Epidermal melanocyte (primary cell): Measurements from ENCODE around the gene TMEM11.
"Not testable (repeated sequence)": the region's sequence is repeated elsewhere in the genome, so short reads cannot be mapped to it uniquely, and the experiment has no call there.

ENCODE experiments used
- DNase-seq: peaks from one replicate; pipeline ENCODE4 v3.0.0; 2011; ENCODE audit warnings: low spot score; ENCODE audit not compliant: insufficient read length

The TMEM11 gene

GRCh38 chr17:21242780-21243515, 29.0 kb upstream of the TMEM11 start:
- DNase-seq = no peak

- DNase-seq = no peak
These were observed 28.2 kb upstream of the TMEM11 start for GRCh38 chr17:21242026-21242697.

- no peak for DNase-seq
These were observed 27.6 kb upstream of the TMEM11 start for GRCh38 chr17:21241564-21241963.

- no peak for DNase-seq
These were observed 26.6 kb upstream of the TMEM11 start for GRCh38 chr17:21240369-21241055.

- DNase-seq = peak; percentile 57
These were observed 25.9 kb upstream of the TMEM11 start for GRCh38 chr17:21239680-21240368.

GRCh38 chr17:21235921-21236320, 22.0 kb upstream of the TMEM11 start:
- DNase-seq = no peak

- no peak for DNase-seq
These were observed 19.8 kb upstream of the TMEM11 start for GRCh38 chr17:21233581-21234347.

- no peak for DNase-seq
These were observed 18.2 kb upstream of the TMEM11 start for GRCh38 chr17:21232033-21232749.

GRCh38 chr17:21231533-21231932, 17.6 kb upstream of the TMEM11 start:
- DNase-seq = no peak

GRCh38 chr17:21228845-21229244, 14.9 kb upstream of the TMEM11 start:
- no peak for DNase-seq

- no peak for DNase-seq
These were observed 14.2 kb upstream of the TMEM11 start for GRCh38 chr17:21228111-21228510.

GRCh38 chr17:21227277-21227676, 13.3 kb upstream of the TMEM11 start:
- not testable (repeated sequence) for DNase-seq

GRCh38 chr17:21223086-21223485, 9.1 kb upstream of the TMEM11 start:
- DNase-seq = no peak

- DNase-seq = no peak
These were observed 4.9 kb upstream of the TMEM11 start for GRCh38 chr17:21218831-21219380.

GRCh38 chr17:21218101-21218500, 4.1 kb upstream of the TMEM11 start:
- DNase-seq = no peak

GRCh38 chr17:21217346-21217745, 3.4 kb upstream of the TMEM11 start:
- no peak for DNase-seq

- DNase-seq = no peak
These were observed 2.0 kb upstream of the TMEM11 start for GRCh38 chr17:21215935-21216334.

GRCh38 chr17:21214777-21215541, 998 bp upstream of the TMEM11 start:
- no peak for DNase-seq

- DNase-seq = no peak
These were observed 335 bp downstream of the TMEM11 start for GRCh38 chr17:21213638-21214014.
